ENCODE measurements around the gene PDSS2. TPM values are rescaled to one million over a fixed set of nuclear protein-coding genes. Genes with fewer than 3 reads are reported as not detected.

Gene PDSS2
- total and polyA plus RNA-seq, 9 of the 15 experiments (the other 6 are each of a cell fraction or from before 2014, with no cell fraction given) = 5.8 to 21.1 (median 12.0) TPM

GRCh38 chr6:107401573-107401972 lies 57.8 kb downstream of the PDSS2 start (continued):
- TF ChIP-seq ZNF311 (CRISPR knock-in tag; IDR thresholded peaks at IDR 0.05) (no peak), THRAP3 (IDR thresholded peaks at IDR 0.05; ENCODE audit: borderline replicate concordance) (no peak), ZNF76 (CRISPR knock-in tag; IDR thresholded peaks at IDR 0.05; ENCODE audit: borderline replicate concordance) (no peak), KLF13 (tag; IDR thresholded peaks at IDR 0.05; ENCODE audit: borderline replicate concordance, low read depth) (no peak), TARDBP (IDR thresholded peaks at IDR 0.05) (no peak)

GRCh38 chr6:107400616-107401147 lies 58.7 kb downstream of the PDSS2 start:
- no peak for ATAC-seq
- Histone ChIP-seq H3K9me1 (ENCODE audit: control insufficient read depth, insufficient read depth, low read length) (no peaks in the 10 kb centered on the region), H4K20me1 (replicated peaks; ENCODE audit: control insufficient read depth, insufficient read depth, low read length) (no peaks in the 10 kb centered on the region), H3K27me3 (ENCODE audit: control insufficient read depth in 2 of 2, insufficient read depth in 2 of 2, low read length in 2 of 2) (no peaks in the 10 kb centered on the region), H3K4me2 (ENCODE audit: insufficient read depth, low read length) (no peak overlapping the region), H3K27ac (ENCODE audit: extremely low read depth, low read depth, low read length) (no peak overlapping the region), H3K9me3 (replicated peaks; ENCODE audit: control insufficient read depth, insufficient read depth, low read depth, low read length) (peaks cover 2% of the 10 kb centered on the region; the same call in 1 of the 2 replicates), H2AFZ (ENCODE audit: low read depth, low read length) (no peak overlapping the region), H3K9ac (ENCODE audit: insufficient read depth in 1 of 2, low read depth in 2 of 2, low read length in 2 of 2) (no peak overlapping the region), H3K79me2 (ENCODE audit: control insufficient read depth, insufficient read depth, low read length) (no peaks in the 10 kb centered on the region), H3K4me1 (replicated peaks in 1 of 2; ENCODE audit: control insufficient read depth in 2 of 2, insufficient read depth in 2 of 2, low read length in 2 of 2) (no peaks in the 10 kb centered on the region), H3K4me3 (no peak overlapping the region), H3K36me3 (ENCODE audit: control insufficient read depth, insufficient read depth, low read length) (no peaks in the 10 kb centered on the region)
- WGBS (ENCODE audit: insufficient coverage, low coverage, missing lambda C conversion rate) = 82% methylated on average over 4 of the region's 4 CpGs
- TF ChIP-seq ZNF408 (CRISPR knock-in tag; IDR thresholded peaks at IDR 0.05; ENCODE audit: low read depth) (no peak), ZNF764 (CRISPR knock-in tag; IDR thresholded peaks at IDR 0.05; ENCODE audit: low read depth) (no peak), TAF9B (IDR thresholded peaks at IDR 0.05; ENCODE audit: partially characterized antibody) (no peak), ZNF75A (CRISPR knock-in tag; IDR thresholded peaks at IDR 0.05) (no peak), RBM25 (IDR thresholded peaks at IDR 0.05; ENCODE audit: low read depth, low read length, severe bottlenecking) (no peak), PHF21A (IDR thresholded peaks at IDR 0.05; ENCODE audit: borderline replicate concordance, low read depth) (no peak), RBM34 (IDR thresholded peaks at IDR 0.05; ENCODE audit: borderline replicate concordance, insufficient read depth, low read length) (no peak), BRF1 (IDR thresholded peaks at IDR 0.05; ENCODE audit: borderline replicate concordance, extremely low read depth, insufficient read length) (no peak)
- intact Hi-C loops (cut with micrococcal nuclease) = no loop called here
- ChIA-PET CTCF (ENCODE audit: low intra/inter-chr PET ratio) (no interaction called here), POLR2A (interaction anchor here (0.6 kb wide), 1 partner anchor 60 kb away, joined by 3 read pairs; no protein-coding TSS in a partner anchor)
- no peak for DNase-seq (ENCODE audit: extremely low read depth in 1 of 4, low spot score in 3 of 4)
- no peak for FAIRE-seq
- no TSS peak for BruUV-seq (replicated peaks)
- in situ Hi-C loops (cut with MboI) = no loop called here
